Mesodermal cell (in vitro differentiated cells): ENCODE measurements around the gene SLC25A15.

ENCODE experiments used
- H3K27ac ChIP-seq: 2 replicates; pipeline ENCODE4 v1.7.0; 2013; ENCODE audit warnings: mild to moderate bottlenecking, low read depth, low read length, moderate library complexity; ENCODE audit not compliant: severe bottlenecking
- H3K36me3 ChIP-seq: 2 replicates; pipeline ENCODE4 v1.7.1; 2013; ENCODE audit warnings: mild to moderate bottlenecking, low read length, moderate library complexity; ENCODE audit not compliant: control insufficient read depth, insufficient read depth
- H3K4me1 ChIP-seq: one replicate; pipeline ENCODE4 v1.7.1; 2013; ENCODE audit warnings: mild to moderate bottlenecking, low read length; ENCODE audit not compliant: insufficient read depth, control insufficient read depth, poor library complexity, severe bottlenecking
- H3K4me3 ChIP-seq: 2 replicates; pipeline ENCODE4 v1.7.0; 2013; ENCODE audit warnings: low read length, control low read depth, mild to moderate bottlenecking; ENCODE audit not compliant: insufficient read depth, poor library complexity, severe bottlenecking; ENCODE audit errors: extremely low read depth
- H3K9me3 ChIP-seq: 2 replicates; pipeline ENCODE4 v1.7.1; 2013; ENCODE audit warnings: mild to moderate bottlenecking, low read length, moderate library complexity; ENCODE audit not compliant: control insufficient read depth
- whole genome bisulfite sequencing, 2 experiments: methylation state at CpG; one replicate each; pipeline ENCODE4 v1.1.5; 2013; ENCODE audit warnings: missing lambda C conversion rate in 2 of 2; ENCODE audit not compliant: insufficient coverage in 2 of 2; 5-methylcytosine and 5-hydroxymethylcytosine counted together

The SLC25A15 gene

GRCh38 chr13:40796649-40797048 is 7.2 kb downstream of the SLC25A15 start:
- no peaks in the 10 kb centered on the region for H3K9me3 ChIP-seq
- H3K4me1 ChIP-seq = no peaks in the 10 kb centered on the region
- peaks cover 78% of the 10 kb centered on the region for H3K36me3 ChIP-seq
- WGBS, 2 experiments = 96 to 99% methylated on average over 4 to 5 of the region's 6 CpGs
- no peak overlapping the region for H3K4me3 ChIP-seq
- H3K27ac ChIP-seq = no peak overlapping the region

DNA sequence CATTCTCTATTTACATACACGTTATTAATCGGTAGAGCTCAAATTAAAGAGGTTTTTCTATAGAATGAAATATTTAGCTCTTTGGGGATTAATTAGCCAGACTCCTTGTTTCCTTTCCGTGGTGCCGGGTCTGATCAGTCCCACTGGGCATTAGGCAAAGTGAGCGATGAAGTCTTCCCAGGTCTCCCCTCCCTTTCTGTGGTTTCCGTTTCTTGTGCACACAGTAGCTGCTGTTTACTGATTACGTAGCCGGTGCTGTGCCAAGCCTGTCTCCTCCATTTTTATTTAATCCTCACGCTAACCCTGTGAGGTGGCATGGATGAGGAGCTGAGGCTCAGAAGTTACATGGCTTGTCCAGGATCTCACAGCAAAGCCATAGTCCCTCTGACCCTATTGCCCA is 9.0 kb downstream of the SLC25A15 start:
- Histone ChIP-seq H3K27ac (no peak overlapping the region), H3K4me1 (no peaks in the 10 kb centered on the region), H3K36me3 (peaks cover 83% of the 10 kb centered on the region), H3K9me3 (no peaks in the 10 kb centered on the region), H3K4me3 (no peak overlapping the region)
- 93 to 94% methylated on average over 4 to 5 of the region's 9 CpGs for WGBS, 2 experiments

DNA sequence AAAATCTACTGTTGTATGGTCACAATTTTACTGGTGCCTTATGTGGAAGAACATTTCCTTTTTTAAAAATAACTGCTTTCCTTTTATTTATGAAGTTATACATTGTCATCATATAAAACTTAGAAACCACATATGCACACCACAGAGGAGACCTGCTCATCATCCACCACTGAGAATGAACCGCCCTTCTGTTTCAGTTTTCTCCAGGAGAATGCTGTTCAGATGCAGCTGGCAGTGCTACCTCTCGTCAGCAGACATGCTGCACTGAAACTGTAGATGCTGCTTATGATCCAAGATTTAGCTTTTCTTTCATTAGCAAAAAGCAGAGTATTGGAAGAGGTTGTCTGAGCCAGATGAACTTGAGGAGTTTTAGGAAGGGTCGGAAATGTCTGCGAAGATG is 10.1 kb downstream of the SLC25A15 start:
- Histone ChIP-seq H3K4me1 (no peaks in the 10 kb centered on the region), H3K36me3 (peaks cover 80% of the 10 kb centered on the region), H3K9me3 (no peaks in the 10 kb centered on the region), H3K4me3 (no peak overlapping the region), H3K27ac (no peak overlapping the region)
- 80 to 81% methylated on average over 1 to 2 of the region's 4 CpGs for WGBS, 2 experiments

DNA sequence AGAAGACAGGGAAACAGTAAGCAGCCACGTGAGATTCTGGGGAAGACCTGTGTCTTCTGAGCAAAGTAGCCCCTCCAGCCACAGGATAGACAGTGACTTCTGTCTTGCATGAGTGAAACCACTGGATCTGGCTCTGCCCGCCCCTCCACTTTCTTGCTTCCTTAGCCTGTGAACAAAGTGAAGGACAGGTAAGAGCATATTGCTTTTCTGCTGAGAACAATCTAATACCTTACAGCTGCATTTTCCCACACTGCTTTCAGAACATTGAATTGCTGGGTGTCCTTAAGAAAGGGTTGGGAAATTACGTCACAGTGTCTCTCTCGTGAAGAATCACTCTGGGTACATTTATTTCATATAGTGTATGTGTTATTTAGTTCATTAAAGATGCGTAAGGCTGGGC is 11.1 kb downstream of the SLC25A15 start:
- no peak overlapping the region for H3K27ac ChIP-seq
- no peak overlapping the region for H3K4me3 ChIP-seq
- 88 to 92% methylated on average over 1 to 3 of the region's 5 CpGs for WGBS, 2 experiments
- H3K36me3 ChIP-seq = peaks cover 77% of the 10 kb centered on the region
- no peaks in the 10 kb centered on the region for H3K9me3 ChIP-seq
- no peaks in the 10 kb centered on the region for H3K4me1 ChIP-seq

GRCh38 chr13:40801255-40802217 is 12.1 kb downstream of the SLC25A15 start:
- 89 to 93% methylated on average over 3 to 5 of the region's 6 CpGs for WGBS, 2 experiments
- Histone ChIP-seq H3K36me3 (peaks cover 80% of the 10 kb centered on the region), H3K4me3 (no peak overlapping the region), H3K9me3 (no peaks in the 10 kb centered on the region), H3K4me1 (no peaks in the 10 kb centered on the region), H3K27ac (no peak overlapping the region)

- WGBS, 2 experiments = 89 to 94% methylated on average over 4 of the region's 5 CpGs
- Histone ChIP-seq H3K4me1 (no peaks in the 10 kb centered on the region), H3K27ac (no peak overlapping the region), H3K4me3 (no peak overlapping the region), H3K36me3 (peaks cover 81% of the 10 kb centered on the region), H3K9me3 (no peaks in the 10 kb centered on the region)
Observed at GRCh38 chr13:40803316-40803715, 13.9 kb downstream of the SLC25A15 start.

- WGBS, 2 experiments = 67 to 100% methylated on average over 1 of the region's 1 CpG
- Histone ChIP-seq H3K9me3 (no peaks in the 10 kb centered on the region), H3K4me1 (no peaks in the 10 kb centered on the region), H3K27ac (no peak overlapping the region), H3K36me3 (peaks cover 84% of the 10 kb centered on the region), H3K4me3 (no peak overlapping the region)
Observed at GRCh38 chr13:40806241-40806640, 16.8 kb downstream of the SLC25A15 start.

DNA sequence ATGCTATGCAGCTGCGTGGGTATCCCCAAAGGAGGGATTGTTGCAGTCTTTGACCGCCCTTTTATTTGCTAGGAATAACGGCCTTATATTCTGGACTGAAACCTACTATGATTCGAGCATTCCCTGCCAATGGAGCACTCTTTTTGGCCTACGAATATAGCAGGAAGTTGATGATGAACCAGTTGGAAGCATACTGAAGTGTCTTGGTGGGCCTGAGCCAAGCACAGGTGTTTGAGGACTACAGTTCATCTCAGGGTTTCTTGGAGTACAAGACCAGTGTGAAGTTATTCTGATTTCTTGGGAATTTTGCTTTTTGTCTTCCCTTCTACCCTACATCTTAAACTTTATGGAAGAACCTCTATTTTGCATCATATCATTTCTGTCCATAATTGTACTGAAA is 20.1 kb downstream of the SLC25A15 start:
- Histone ChIP-seq H3K9me3 (no peaks in the 10 kb centered on the region), H3K4me1 (no peaks in the 10 kb centered on the region), H3K36me3 (peaks cover 88% of the 10 kb centered on the region), H3K4me3 (no peak overlapping the region), H3K27ac (no peak overlapping the region)
- 90 to 97% methylated on average over 5 of the region's 5 CpGs for WGBS, 2 experiments

GRCh38 chr13:40812102-40812501 is 22.7 kb downstream of the SLC25A15 start:
- Histone ChIP-seq H3K36me3 (peaks cover 67% of the 10 kb centered on the region), H3K9me3 (peaks cover 5% of the 10 kb centered on the region), H3K4me3 (no peak overlapping the region), H3K27ac (no peak overlapping the region), H3K4me1 (no peaks in the 10 kb centered on the region)
- 100% methylated on average over 2 of the region's 4 CpGs; no CpG with 5 or more reads in 1 of the 2 experiments for WGBS, 2 experiments

- H3K9me3 ChIP-seq = peaks cover 5% of the 10 kb centered on the region
- WGBS, 2 experiments = 95 to 100% methylated on average over 5 to 6 of the region's 6 CpGs
- no peaks in the 10 kb centered on the region for H3K4me1 ChIP-seq
- H3K36me3 ChIP-seq = peaks cover 59% of the 10 kb centered on the region
- no peak overlapping the region for H3K4me3 ChIP-seq
- H3K27ac ChIP-seq = no peak overlapping the region
Observed at GRCh38 chr13:40812724-40813445, 23.5 kb downstream of the SLC25A15 start.
